Sigmoid colon (tissue), 4 donors: ENCODE results near the gene KASH5.

Experiments
- CTCF ChIP-seq, 4 experiments: fragments of 450-650 bp in 3 of 4; fragments of 200-600 bp in 1 of 4; IDR thresholded peaks; one replicate each; pipeline ENCODE4 v1.5.1; 2016 to 2019; ENCODE audit warnings: antibody characterized with exemption in 4 of 4, mild to moderate bottlenecking in 3 of 4, moderate library complexity in 2 of 4
- EP300 ChIP-seq, 4 donors: sonication (generic); formaldehyde crosslinking; IDR thresholded peaks; one replicate each; pipeline ENCODE4 v1.6.1; 2017; ENCODE audit warnings: antibody characterized with exemption in 4 of 4
- POLR2A ChIP-seq, 2 donors: fragments of 450-650 bp; IDR thresholded peaks; one replicate each; pipeline ENCODE4 v1.6.1; 2016; ENCODE audit warnings: antibody characterized with exemption in 2 of 2, mild to moderate bottlenecking in 2 of 2, moderate library complexity in 2 of 2
- POLR2AphosphoS5 ChIP-seq, 4 donors: sonication (generic); formaldehyde crosslinking; IDR thresholded peaks; one replicate each; pipeline ENCODE4 v1.6.1; 2017; ENCODE audit warnings: antibody characterized with exemption in 4 of 4

DNA sequence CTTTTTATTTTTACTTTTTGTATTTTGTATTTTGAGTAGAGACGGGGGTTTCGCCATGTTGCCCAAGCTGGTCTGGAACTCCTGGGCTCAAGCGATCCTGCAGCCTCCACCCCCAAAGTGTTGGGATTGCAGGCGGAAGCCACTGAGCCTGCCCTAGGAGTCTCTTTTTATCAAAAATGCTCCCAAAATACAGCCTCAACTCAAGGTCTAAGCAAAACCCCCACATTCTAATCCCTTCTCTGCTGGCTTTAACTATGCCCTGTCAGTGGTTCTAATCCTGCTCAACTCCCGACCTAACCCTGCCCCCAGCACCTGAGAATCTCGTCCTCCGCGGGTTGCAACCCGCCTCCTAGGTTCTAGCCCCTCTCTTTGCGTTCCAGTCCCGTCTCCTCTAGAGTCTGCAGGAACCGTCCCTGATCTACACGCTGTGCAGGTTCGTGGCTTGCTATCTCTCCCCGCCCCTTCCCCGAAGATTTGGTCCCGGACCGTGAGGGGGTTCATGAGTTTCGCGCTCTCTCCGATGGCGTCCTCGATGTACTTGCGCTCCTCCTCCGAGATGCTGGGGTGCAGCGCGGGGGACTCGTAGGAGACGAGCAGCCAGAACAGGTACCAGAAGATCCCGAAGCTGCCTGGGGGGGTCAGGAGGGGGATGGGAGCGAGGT is 45.3 kb downstream of the KASH5 start:
- TF ChIP-seq POLR2A (IDR thresholded peaks at IDR 0.05) (no peak), CTCF (IDR thresholded peaks at IDR 0.05) (no peak), POLR2AphosphoS5 (IDR thresholded peaks at IDR 0.05) (no peak), EP300 (IDR thresholded peaks at IDR 0.05) (no peak)
